Activated CD4-positive, alpha-beta memory T cell treated with anti-CD3 and anti-CD28 coated beads, Interleukin-2, amount 10 ng/mL, durations not matched to agents 7 days and 5 days (primary cell): ENCODE results near the gene HPCAL1. TPM values are rescaled to one million over a fixed set of nuclear protein-coding genes. Genes with fewer than 3 reads are reported as not detected.

Experiments
- CTCF ChIA-PET: fragments of 350-600 bp; sonication (Branson Sonifier 250); formaldehyde crosslinking; loops from one replicate; lab custom pipeline; 2021; ENCODE audit warnings: antibody characterized with exemption, inconsistent platforms; lab: Charles Lee
- POLR2A ChIA-PET: fragments of 350-600 bp; sonication (Branson Sonifier 250); formaldehyde crosslinking; loops from one replicate; lab custom pipeline; 2021; ENCODE audit warnings: antibody characterized with exemption; lab: Charles Lee
- DNase-seq: peaks from one replicate; pipeline ENCODE4 v3.0.0-alpha.2; 2020
- H3K27ac Mint-ChIP-seq: one replicate; pipeline ENCODE4 v1.8.0; 2021; ENCODE audit warnings: mild to moderate bottlenecking, mixed read lengths
- H3K27me3 Mint-ChIP-seq: one replicate; pipeline ENCODE4 v1.8.0; 2021; ENCODE audit warnings: mixed read lengths
- H3K36me3 Mint-ChIP-seq: one replicate; pipeline ENCODE4 v1.8.0; 2021; ENCODE audit warnings: low read depth, mixed read lengths
- H3K4me1 Mint-ChIP-seq: one replicate; pipeline ENCODE4 v1.8.0; 2021; ENCODE audit warnings: mixed read lengths
- H3K4me3 Mint-ChIP-seq: one replicate; pipeline ENCODE4 v1.8.0; 2021; ENCODE audit warnings: mild to moderate bottlenecking, mixed read lengths
- H3K9me3 Mint-ChIP-seq: one replicate; pipeline ENCODE4 v1.8.0; 2021; ENCODE audit warnings: mixed read lengths
- total RNA-seq, 2 experiments: library from RNA; stranded (reverse); gene quantifications; one replicate each; pipeline ENCODE4 v1.2.3, GENCODE V29; 2021

The HPCAL1 gene
- total RNA-seq, 2 experiments from 2014 or later: 70.0 to 71.4 TPM

- Mint-ChIP-seq H3K27me3 (no peaks in the 10 kb centered on the region), H3K36me3 (no peaks in the 10 kb centered on the region), H3K4me1 (no peaks in the 10 kb centered on the region), H3K9me3 (no peaks in the 10 kb centered on the region), H3K4me3 (no peak overlapping the region), H3K27ac (no peak overlapping the region)
- DNase-seq: no peak
- ChIA-PET POLR2A (no interaction called here), CTCF (interaction anchor here (2.5 kb wide), 1 partner anchor 9 kb away, joined by 10 read pairs; no protein-coding TSS in a partner anchor)
Measured at GRCh38 chr2:10425699-10426098, 123.0 kb downstream of the HPCAL1 start.

- Mint-ChIP-seq H3K4me3 (no peak overlapping the region), H3K36me3 (no peaks in the 10 kb centered on the region), H3K27me3 (peaks cover 5% of the 10 kb centered on the region), H3K9me3 (no peaks in the 10 kb centered on the region), H3K4me1 (peaks cover under 1% of the 10 kb centered on the region), H3K27ac (no peak overlapping the region)
- ChIA-PET CTCF (interaction anchor here (1.7 to 2.5 kb wide), 2 partner anchors 8 to 17 kb away, joined by 5 to 10 read pairs; no protein-coding TSS in a partner anchor), POLR2A (no interaction called here)
- DNase-seq: no peak
Measured at GRCh38 chr2:10426726-10427617, 124.3 kb downstream of the HPCAL1 start.

- Mint-ChIP-seq H3K27me3 (peaks cover 6% of the 10 kb centered on the region), H3K4me3 (no peak overlapping the region), H3K9me3 (no peaks in the 10 kb centered on the region), H3K27ac (no peak overlapping the region), H3K4me1 (peaks cover 5% of the 10 kb centered on the region), H3K36me3 (no peaks in the 10 kb centered on the region)
- ChIA-PET POLR2A (no interaction called here), CTCF (interaction anchor here (1.7 kb wide), 1 partner anchor 18 kb away, joined by 5 read pairs; no protein-coding TSS in a partner anchor)
- no peak for DNase-seq
Measured at GRCh38 chr2:10427618-10427949, 124.9 kb downstream of the HPCAL1 start.

- Mint-ChIP-seq H3K9me3 (no peaks in the 10 kb centered on the region), H3K27me3 (peaks cover 10% of the 10 kb centered on the region), H3K4me1 (peaks cover 10% of the 10 kb centered on the region), H3K27ac (no peak overlapping the region), H3K36me3 (no peaks in the 10 kb centered on the region), H3K4me3 (no peak overlapping the region)
- ChIA-PET POLR2A (no interaction called here), CTCF (no interaction called here)
- no peak for DNase-seq
Measured at GRCh38 chr2:10428355-10428754, 125.7 kb downstream of the HPCAL1 start.

- no peaks in the 10 kb centered on the region for H3K9me3 Mint-ChIP-seq
- CTCF ChIA-PET: no interaction called here
- no peak overlapping the region for H3K4me3 Mint-ChIP-seq
- H3K27me3 Mint-ChIP-seq: peaks cover 12% of the 10 kb centered on the region
- DNase-seq: no peak
- no peaks in the 10 kb centered on the region for H3K36me3 Mint-ChIP-seq
- peaks cover 11% of the 10 kb centered on the region for H3K4me1 Mint-ChIP-seq
- POLR2A ChIA-PET: no interaction called here
- no peak overlapping the region for H3K27ac Mint-ChIP-seq
Measured at GRCh38 chr2:10428924-10429323, 126.2 kb downstream of the HPCAL1 start.

- Mint-ChIP-seq H3K4me3 (no peak overlapping the region), H3K4me1 (peaks cover 15% of the 10 kb centered on the region), H3K27me3 (peaks cover 12% of the 10 kb centered on the region), H3K9me3 (no peaks in the 10 kb centered on the region), H3K36me3 (no peaks in the 10 kb centered on the region), H3K27ac (no peak overlapping the region)
- ChIA-PET POLR2A (interaction anchor here (1.0 to 2.1 kb wide), 3 partner anchors 23 to 306 kb away, joined by 3 to 9 read pairs (median 6); no protein-coding TSS in a partner anchor), CTCF (interaction anchor here (1.6 to 4.9 kb wide), 4 partner anchors 22 to 359 kb away, joined by 5 to 48 read pairs (median 15); no protein-coding TSS in a partner anchor)
- no peak for DNase-seq
Measured at GRCh38 chr2:10430886-10431622, 128.3 kb downstream of the HPCAL1 start.

- Mint-ChIP-seq H3K4me1 (peaks cover 15% of the 10 kb centered on the region), H3K27me3 (peaks cover 12% of the 10 kb centered on the region), H3K9me3 (no peaks in the 10 kb centered on the region), H3K27ac (no peak overlapping the region), H3K4me3 (peak overlapping the region; percentile 35), H3K36me3 (no peaks in the 10 kb centered on the region)
- ChIA-PET CTCF (interaction anchor here (1.1 to 4.9 kb wide), 5 partner anchors 23 to 359 kb away, joined by 3 to 48 read pairs (median 10); no protein-coding TSS in a partner anchor), POLR2A (interaction anchor here (1.1 to 2.1 kb wide), 5 partner anchors 15 to 352 kb away, joined by 3 to 11 read pairs (median 6); partner anchors contain the start of gene CYS1)
- no peak for DNase-seq
Measured at GRCh38 chr2:10431797-10432196, 129.1 kb downstream of the HPCAL1 start.

- DNase-seq: no peak
- CTCF ChIA-PET: interaction anchor here (0.5 to 4.9 kb wide), 8 partner anchors 8 to 360 kb away, joined by 3 to 48 read pairs (median 4); no protein-coding TSS in a partner anchor
- Mint-ChIP-seq H3K36me3 (no peaks in the 10 kb centered on the region), H3K4me1 (peaks cover 15% of the 10 kb centered on the region), H3K27me3 (peaks cover 12% of the 10 kb centered on the region), H3K4me3 (peak overlapping the region; percentile 35), H3K27ac (no peak overlapping the region), H3K9me3 (no peaks in the 10 kb centered on the region)
- POLR2A ChIA-PET: interaction anchor here (1.1 to 2.1 kb wide), 6 partner anchors 14 to 353 kb away, joined by 3 to 11 read pairs (median 6); partner anchors contain the start of gene CYS1
Measured at GRCh38 chr2:10432311-10433181, 129.8 kb downstream of the HPCAL1 start.

- H3K27me3 Mint-ChIP-seq: peaks cover 12% of the 10 kb centered on the region
- H3K4me3 Mint-ChIP-seq: peak overlapping the region; percentile 7
- POLR2A ChIA-PET: interaction anchor here (1.0 to 2.1 kb wide), 6 partner anchors 13 to 354 kb away, joined by 3 to 11 read pairs (median 4); partner anchors contain the start of gene CYS1
- H3K4me1 Mint-ChIP-seq: peaks cover 15% of the 10 kb centered on the region
- H3K27ac Mint-ChIP-seq: no peak overlapping the region
- CTCF ChIA-PET: interaction anchor here (0.9 to 4.9 kb wide), 8 partner anchors 9 to 361 kb away, joined by 3 to 53 read pairs (median 4); partner anchors contain the start of gene RRM2
- no peaks in the 10 kb centered on the region for H3K9me3 Mint-ChIP-seq
- no peak for DNase-seq
- H3K36me3 Mint-ChIP-seq: no peaks in the 10 kb centered on the region
Measured at GRCh38 chr2:10433264-10433946, 130.7 kb downstream of the HPCAL1 start.

- Mint-ChIP-seq H3K27ac (no peak overlapping the region), H3K4me1 (peaks cover 15% of the 10 kb centered on the region), H3K36me3 (peaks cover 4% of the 10 kb centered on the region), H3K9me3 (no peaks in the 10 kb centered on the region), H3K4me3 (no peak overlapping the region), H3K27me3 (peaks cover 12% of the 10 kb centered on the region)
- ChIA-PET POLR2A (interaction anchor here (0.6 to 4.1 kb wide), 11 partner anchors 9 to 366 kb away, joined by 3 to 36 read pairs (median 4); partner anchors contain the start of genes ODC1 and RRM2), CTCF (interaction anchor here (0.8 to 4.9 kb wide), 55 partner anchors 8 to 663 kb away, joined by 3 to 90 read pairs (median 5); partner anchors contain the start of genes HPCAL1, ODC1 and RRM2)
- DNase-seq: no peak
Measured at GRCh38 chr2:10433947-10434885, 131.5 kb downstream of the HPCAL1 start.
